Measurements from ENCODE around the gene FSTL3. TPM values are rescaled to one million over a fixed set of nuclear protein-coding genes. Genes with fewer than 3 reads are reported as not detected.
"Not testable (repeated sequence)": the region's sequence is repeated elsewhere in the genome, so short reads cannot be mapped to it uniquely, and the experiment has no call there.

The FSTL3 gene
- total and polyA plus RNA-seq, 4 donors: 40.6 to 134 (median 98.1) TPM

DNA sequence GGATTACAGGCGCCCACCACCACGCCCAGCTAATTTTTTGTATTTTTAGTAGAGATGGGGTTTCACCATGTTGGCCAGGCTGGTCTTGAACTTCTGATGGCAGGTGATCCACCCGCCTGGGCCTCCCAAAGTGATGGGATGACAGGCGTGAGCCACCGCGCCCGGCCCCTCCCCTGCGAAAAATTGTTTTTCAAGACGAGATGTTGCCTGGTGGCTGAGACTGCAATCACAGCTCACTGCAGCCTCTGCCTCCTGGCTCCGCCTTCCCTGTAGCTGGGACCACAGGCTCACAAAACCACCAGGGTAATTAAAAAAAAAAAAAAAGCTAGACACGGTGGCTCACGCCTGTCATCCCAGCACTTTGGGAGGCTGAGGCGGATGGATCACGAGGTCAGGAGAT is 23.7 kb downstream of the FSTL3 start:
- H3K36me3 ChIP-seq (ENCODE audit: control insufficient read depth in 1 of 2, insufficient read depth in 2 of 2, low read length in 1 of 2); H3K4me3 ChIP-seq (ENCODE audit: low read length in 2 of 2); H3K27me3 ChIP-seq (ENCODE audit: control insufficient read depth in 1 of 2, insufficient read depth in 2 of 2, low read length in 1 of 2); H3K9me3 ChIP-seq (ENCODE audit: control insufficient read depth, low read length); H3K4me1 ChIP-seq (ENCODE audit: control insufficient read depth in 1 of 2, insufficient read depth in 2 of 2, low read length in 2 of 2); H3K27ac ChIP-seq (ENCODE audit: low read depth in 1 of 2, low read length in 2 of 2); ATAC-seq (ENCODE audit: low FRiP score); DNase-seq; intact Hi-C loops (cut with DNase I): not testable (repeated sequence)
- WGBS, 2 donors: 72 to 78% methylated on average over 13 to 14 of the region's 14 CpGs

DNA sequence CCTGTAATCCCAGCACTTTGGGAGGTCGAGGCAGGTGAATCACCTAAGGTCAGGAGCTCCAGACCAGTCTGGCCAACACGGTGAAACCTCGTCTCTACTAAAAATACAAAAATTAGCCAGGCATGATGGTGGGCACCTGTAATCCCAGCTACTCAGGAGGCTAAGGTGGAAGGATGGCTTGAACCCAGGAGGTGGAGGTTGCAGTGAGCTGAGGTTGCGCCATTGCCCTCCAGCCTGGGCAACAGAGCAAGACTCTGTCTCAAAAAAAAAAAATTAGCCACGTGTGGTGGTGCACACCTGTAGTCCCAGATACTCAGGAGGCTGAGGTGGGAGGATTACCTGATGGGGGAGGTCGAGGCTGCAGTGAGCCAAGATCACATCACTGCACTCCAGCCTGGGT is 26.7 kb downstream of the FSTL3 start:
- 82 to 84% methylated on average over 6 of the region's 6 CpGs for WGBS, 2 donors
- H3K36me3 ChIP-seq (ENCODE audit: control insufficient read depth in 1 of 2, insufficient read depth in 2 of 2, low read length in 1 of 2); H3K27ac ChIP-seq (ENCODE audit: low read depth in 1 of 2, low read length in 2 of 2); H3K4me3 ChIP-seq (ENCODE audit: low read length in 2 of 2); intact Hi-C loops (cut with DNase I); H3K27me3 ChIP-seq (ENCODE audit: control insufficient read depth in 1 of 2, insufficient read depth in 2 of 2, low read length in 1 of 2); H3K9me3 ChIP-seq (ENCODE audit: control insufficient read depth, low read length); H3K4me1 ChIP-seq (ENCODE audit: control insufficient read depth in 1 of 2, insufficient read depth in 2 of 2, low read length in 2 of 2); ATAC-seq (ENCODE audit: low FRiP score); DNase-seq: not testable (repeated sequence)

DNA sequence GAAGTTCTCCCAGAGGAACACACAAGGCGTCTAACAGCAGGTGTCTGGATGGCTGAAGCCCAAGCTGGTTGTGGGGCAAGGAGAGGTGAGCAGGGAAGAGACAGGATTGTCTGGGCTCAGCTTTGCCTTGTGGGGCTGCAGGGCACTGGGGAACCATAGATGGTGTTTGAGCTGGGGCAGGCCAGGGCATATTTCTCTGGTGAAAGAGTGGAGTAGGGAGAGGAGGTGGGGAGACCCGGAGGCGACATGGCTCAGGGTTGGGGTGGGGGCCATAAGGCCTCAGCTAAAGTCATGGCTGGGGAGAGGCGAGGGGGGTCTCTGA is 27.1 kb downstream of the FSTL3 start:
- intact Hi-C loops (cut with DNase I): no loop called here
- H3K27me3 ChIP-seq (ENCODE audit: control insufficient read depth in 1 of 2, insufficient read depth in 2 of 2, low read length in 1 of 2): peaks cover 0 to 2% of the 10 kb centered on the region in 2 donors
- DNase-seq (no peak), ATAC-seq (ENCODE audit: low FRiP score) (no peak)
- WGBS, 2 donors: 48 to 50% methylated on average over 4 of the region's 4 CpGs
- H3K36me3 ChIP-seq (ENCODE audit: control insufficient read depth in 1 of 2, insufficient read depth in 2 of 2, low read length in 1 of 2): no peaks in the 10 kb centered on the region
- H3K9me3 ChIP-seq (ENCODE audit: control insufficient read depth, low read length): peaks cover 2% of the 10 kb centered on the region
- H3K4me3 ChIP-seq (ENCODE audit: low read length in 2 of 2): no peak overlapping the region
- no peak overlapping the region for H3K27ac ChIP-seq (ENCODE audit: low read depth in 1 of 2, low read length in 2 of 2)
- H3K4me1 ChIP-seq (ENCODE audit: control insufficient read depth in 1 of 2, insufficient read depth in 2 of 2, low read length in 2 of 2): no peaks in the 10 kb centered on the region

DNA sequence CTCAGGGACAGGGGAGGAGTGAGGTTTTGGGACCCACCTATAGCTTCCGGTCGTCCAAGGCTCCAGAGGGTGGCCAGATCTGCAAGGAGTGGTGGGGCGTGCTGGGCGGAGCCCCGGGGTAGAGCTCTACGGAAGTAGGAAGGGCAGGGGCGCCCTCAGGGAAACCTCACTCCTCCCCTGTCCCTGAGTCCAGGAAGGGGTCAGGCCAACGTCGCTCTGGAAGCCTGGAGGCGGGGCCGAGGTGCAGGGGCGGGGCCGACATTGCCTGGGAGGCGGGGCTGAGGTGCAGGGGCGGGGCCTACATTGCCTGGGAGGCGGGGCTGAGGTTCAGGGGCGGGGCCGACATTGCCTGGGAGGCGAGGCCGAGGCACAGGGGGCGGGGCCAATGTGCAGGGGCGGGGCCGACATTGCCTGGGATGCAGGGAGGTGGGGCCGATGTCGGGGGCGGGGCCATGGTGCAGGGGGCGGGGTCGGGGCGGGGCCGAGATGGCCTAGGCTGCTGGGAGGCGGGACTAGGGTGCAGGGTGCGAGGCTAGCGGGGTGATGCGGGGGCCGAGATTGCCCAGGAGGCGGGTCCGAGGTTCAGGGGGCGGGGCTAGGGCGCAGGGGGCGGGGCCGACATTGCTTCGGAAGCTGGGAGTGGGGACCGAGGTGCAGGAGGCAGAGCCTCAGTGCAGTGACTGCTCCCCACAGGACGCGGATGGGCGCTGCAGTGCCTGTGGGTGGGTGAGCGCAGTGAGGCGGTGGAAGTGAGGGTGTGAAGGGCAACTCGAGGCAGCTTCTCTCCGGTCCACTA is 27.7 kb downstream of the FSTL3 start:
- H3K27ac ChIP-seq (ENCODE audit: low read depth in 1 of 2, low read length in 2 of 2): no peak overlapping the region
- no peaks in the 10 kb centered on the region for H3K4me1 ChIP-seq (ENCODE audit: control insufficient read depth in 1 of 2, insufficient read depth in 2 of 2, low read length in 2 of 2)
- DNase-seq (peak; percentile 85 to 94), ATAC-seq (ENCODE audit: low FRiP score) (peak; percentile 90)
- WGBS, 2 donors: 6 to 9% methylated on average over 38 to 50 of the region's 50 CpGs
- intact Hi-C loops (cut with DNase I): no loop called here
- H3K27me3 ChIP-seq (ENCODE audit: control insufficient read depth in 1 of 2, insufficient read depth in 2 of 2, low read length in 1 of 2): peaks cover 0 to 2% of the 10 kb centered on the region in 2 donors
- no peaks in the 10 kb centered on the region for H3K36me3 ChIP-seq (ENCODE audit: control insufficient read depth in 1 of 2, insufficient read depth in 2 of 2, low read length in 1 of 2)
- H3K4me3 ChIP-seq (ENCODE audit: low read length in 2 of 2): no peak overlapping the region
- peaks cover 2% of the 10 kb centered on the region for H3K9me3 ChIP-seq (ENCODE audit: control insufficient read depth, low read length)

DNA sequence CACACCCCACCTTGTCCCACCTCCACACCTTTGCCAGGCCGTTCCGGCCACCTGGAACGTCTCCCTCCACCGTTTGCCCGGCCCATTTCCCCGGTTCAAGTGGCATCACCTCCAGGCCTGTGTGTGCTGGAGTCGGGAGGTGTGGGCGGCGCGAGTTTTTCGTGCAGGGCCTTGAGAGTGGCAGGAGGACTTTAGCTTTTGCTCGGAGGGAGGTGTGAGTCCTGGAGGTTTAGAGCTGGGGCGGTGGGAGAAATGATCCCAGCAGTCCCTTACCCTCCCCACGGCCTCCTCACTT is 28.2 kb downstream of the FSTL3 start:
- H3K36me3 ChIP-seq (ENCODE audit: control insufficient read depth in 1 of 2, insufficient read depth in 2 of 2, low read length in 1 of 2): no peaks in the 10 kb centered on the region
- intact Hi-C loops (cut with DNase I): no loop called here
- H3K27me3 ChIP-seq (ENCODE audit: control insufficient read depth in 1 of 2, insufficient read depth in 2 of 2, low read length in 1 of 2): peaks cover 0 to 2% of the 10 kb centered on the region in 2 donors
- peaks cover 2% of the 10 kb centered on the region for H3K9me3 ChIP-seq (ENCODE audit: control insufficient read depth, low read length)
- DNase-seq (no peak), ATAC-seq (ENCODE audit: low FRiP score) (no peak)
- H3K27ac ChIP-seq (ENCODE audit: low read depth in 1 of 2, low read length in 2 of 2): no peak overlapping the region
- no peak overlapping the region for H3K4me3 ChIP-seq (ENCODE audit: low read length in 2 of 2)
- no peaks in the 10 kb centered on the region for H3K4me1 ChIP-seq (ENCODE audit: control insufficient read depth in 1 of 2, insufficient read depth in 2 of 2, low read length in 2 of 2)
- 41 to 43% methylated on average over 14 of the region's 14 CpGs for whole genome bisulfite sequencing, 2 donors

DNA sequence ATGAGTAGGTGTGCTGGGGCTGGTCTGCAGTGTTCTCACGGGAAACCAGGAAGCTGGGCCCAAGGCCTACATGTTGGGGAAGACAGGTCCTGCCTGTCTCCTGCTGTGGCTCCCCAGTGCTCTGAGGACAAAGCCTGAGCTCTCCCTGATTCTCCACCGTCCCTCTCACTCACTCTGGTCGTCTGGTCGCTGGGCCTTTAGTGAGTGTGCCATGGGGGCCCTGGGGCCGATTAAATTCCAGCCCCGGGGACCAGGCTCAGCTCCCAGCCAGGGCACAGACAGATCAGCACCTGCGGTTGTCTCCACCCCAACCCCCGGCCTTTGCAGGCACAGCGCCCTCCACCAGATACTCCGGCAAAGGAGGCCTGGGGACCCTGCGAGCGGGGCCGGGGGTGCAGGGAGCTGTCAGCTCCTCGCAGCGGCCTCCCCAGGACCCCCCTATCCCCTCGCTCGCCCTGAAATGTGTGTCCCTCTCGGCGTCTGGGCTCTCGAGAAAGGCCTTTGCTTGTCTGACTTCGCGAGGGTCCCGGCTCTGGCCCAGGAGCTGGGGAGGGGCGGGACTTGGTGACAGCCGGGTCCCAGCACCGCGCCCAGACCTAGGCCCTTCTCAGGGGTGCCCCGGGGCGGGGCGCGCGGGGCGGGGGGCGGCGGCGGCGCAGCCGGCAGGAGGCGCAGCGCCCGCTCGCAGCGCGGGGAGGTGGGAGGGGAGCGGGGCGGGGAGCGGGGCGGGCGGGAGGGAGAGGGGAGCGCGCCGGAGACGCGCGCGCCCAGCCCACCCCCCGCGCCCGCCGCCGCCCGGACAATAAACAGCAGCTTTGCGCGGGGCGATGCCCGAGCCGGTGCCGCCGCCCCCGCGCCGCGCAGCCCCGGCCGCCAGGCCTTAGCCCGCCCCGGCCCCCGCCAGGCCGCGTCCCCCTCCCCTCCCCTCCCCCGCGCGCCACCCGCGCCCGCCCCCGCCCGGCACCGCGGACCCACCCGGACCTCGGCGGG is 32.3 kb downstream of the FSTL3 start, which contains the start of gene PALM:
Gene PALM (plus strand): TSS at position 782 of the 990 bp plus-strand sequence. CDS start 212 bp downstream, outside the sequence.
- Histone ChIP-seq H3K4me1 (ENCODE audit: control insufficient read depth in 1 of 2, insufficient read depth in 2 of 2, low read length in 2 of 2) (no peaks in the 10 kb centered on the region), H3K36me3 (ENCODE audit: control insufficient read depth in 1 of 2, insufficient read depth in 2 of 2, low read length in 1 of 2) (no peaks in the 10 kb centered on the region), H3K4me3 (ENCODE audit: low read length in 2 of 2) (peak within 1 kb of the TSS; percentile 8 to 14), H3K27ac (ENCODE audit: low read depth in 1 of 2, low read length in 2 of 2) (no peak within 1 kb of the TSS), H3K9me3 (ENCODE audit: control insufficient read depth, low read length) (peaks cover 2% of the 10 kb centered on the region), H3K27me3 (ENCODE audit: control insufficient read depth in 1 of 2, insufficient read depth in 2 of 2, low read length in 1 of 2) (peaks cover 0 to 2% of the 10 kb centered on the region in 2 donors)
- intact Hi-C loops (cut with DNase I): no loop called here
- WGBS, 2 donors: 4 to 19% methylated on average over 19 to 93 of the region's 93 CpGs
- ATAC-seq (ENCODE audit: low FRiP score) (no peak), DNase-seq (no peak)

DNA sequence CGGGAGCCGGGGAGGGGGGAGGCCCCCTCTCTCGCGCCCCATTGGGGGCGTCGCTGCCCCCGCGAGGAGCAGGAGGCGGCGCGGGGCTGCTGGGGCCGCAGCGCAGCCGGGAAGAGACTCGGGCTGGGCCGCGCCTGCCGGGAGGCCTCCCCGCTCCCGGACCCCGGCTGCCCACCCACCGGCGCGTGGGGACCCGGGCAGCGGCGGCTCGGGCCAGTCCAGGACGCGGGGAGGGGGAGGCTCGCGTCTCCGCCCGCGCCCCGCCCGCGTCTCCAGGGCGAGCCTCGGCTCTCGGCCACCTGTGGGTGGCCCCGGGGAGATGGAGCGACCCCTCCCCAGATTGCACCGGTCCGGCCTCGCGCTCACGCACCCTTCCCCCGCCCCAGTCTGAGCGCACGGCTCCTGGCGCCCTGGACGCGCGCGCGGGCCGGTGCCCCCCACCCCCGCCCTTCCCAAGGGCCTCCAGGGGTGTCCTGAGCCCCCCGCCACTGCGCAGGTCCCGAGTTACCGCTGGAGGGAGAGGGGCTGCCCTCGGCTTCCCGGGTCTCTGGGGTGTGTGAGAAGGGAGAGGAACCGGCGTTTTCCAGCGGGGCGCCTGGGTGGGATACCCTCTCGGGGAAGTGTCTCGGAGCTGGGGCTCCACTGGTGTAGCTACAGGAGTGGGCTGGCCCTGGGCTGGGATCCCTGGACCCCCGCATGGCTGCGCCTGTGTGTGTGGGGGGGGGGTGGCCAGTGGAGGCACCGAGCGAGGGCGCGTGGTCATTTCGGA is 33.2 kb downstream of the FSTL3 start:
- H3K4me1 ChIP-seq (ENCODE audit: control insufficient read depth in 1 of 2, insufficient read depth in 2 of 2, low read length in 2 of 2): no peaks in the 10 kb centered on the region
- H3K27me3 ChIP-seq (ENCODE audit: control insufficient read depth in 1 of 2, insufficient read depth in 2 of 2, low read length in 1 of 2): no peaks in the 10 kb centered on the region
- H3K4me3 ChIP-seq (ENCODE audit: low read length in 2 of 2): peak overlapping the region in 1 of 2 donors; percentile 8
- 1 to 3% methylated on average over 40 to 78 of the region's 78 CpGs for WGBS, 2 donors
- intact Hi-C loops (cut with DNase I): no loop called here
- H3K36me3 ChIP-seq (ENCODE audit: control insufficient read depth in 1 of 2, insufficient read depth in 2 of 2, low read length in 1 of 2): no peaks in the 10 kb centered on the region
- H3K9me3 ChIP-seq (ENCODE audit: control insufficient read depth, low read length): peaks cover 2% of the 10 kb centered on the region
- ATAC-seq (ENCODE audit: low FRiP score) (peak; percentile 41), DNase-seq (no peak)
- H3K27ac ChIP-seq (ENCODE audit: low read depth in 1 of 2, low read length in 2 of 2): no peak overlapping the region

DNA sequence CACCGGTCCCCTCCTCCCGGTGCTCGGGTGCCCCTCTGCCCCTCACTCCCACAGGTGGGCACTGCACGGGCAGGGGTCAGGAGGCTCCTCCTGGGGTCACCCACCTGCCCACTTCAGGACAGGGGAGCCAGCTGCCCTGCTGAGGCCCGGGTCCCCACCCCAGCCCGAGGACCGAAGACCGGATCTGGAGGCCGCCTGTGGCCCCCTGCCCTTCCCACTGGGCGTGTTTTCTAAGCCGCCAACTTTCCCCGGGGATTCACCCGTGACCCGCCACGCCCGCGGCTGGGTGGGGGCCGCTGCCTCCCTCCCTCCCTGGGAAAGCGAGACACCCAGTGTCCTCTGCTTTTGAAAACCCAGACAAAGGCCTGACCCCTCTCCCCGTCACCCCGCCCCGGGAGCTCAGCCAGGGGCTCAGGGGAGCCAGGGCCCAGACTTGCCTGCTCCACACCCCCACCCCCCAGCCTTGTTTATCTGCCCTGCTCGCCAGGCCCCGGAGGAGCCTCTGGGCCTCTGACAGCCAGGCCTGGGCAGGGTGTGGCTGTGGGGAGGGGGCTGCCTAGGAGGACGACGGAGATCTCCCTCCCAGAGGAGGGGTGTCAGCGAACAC is 33.9 kb downstream of the FSTL3 start:
- WGBS, 2 donors: 12 to 18% methylated on average over 22 to 27 of the region's 27 CpGs
- Histone ChIP-seq H3K4me3 (ENCODE audit: low read length in 2 of 2) (no peak overlapping the region), H3K36me3 (ENCODE audit: control insufficient read depth in 1 of 2, insufficient read depth in 2 of 2, low read length in 1 of 2) (no peaks in the 10 kb centered on the region), H3K27ac (ENCODE audit: low read depth in 1 of 2, low read length in 2 of 2) (no peak overlapping the region), H3K27me3 (ENCODE audit: control insufficient read depth in 1 of 2, insufficient read depth in 2 of 2, low read length in 1 of 2) (no peaks in the 10 kb centered on the region), H3K4me1 (ENCODE audit: control insufficient read depth in 1 of 2, insufficient read depth in 2 of 2, low read length in 2 of 2) (no peaks in the 10 kb centered on the region), H3K9me3 (ENCODE audit: control insufficient read depth, low read length) (peaks cover 2% of the 10 kb centered on the region)
- intact Hi-C loops (cut with DNase I): no loop called here
- ATAC-seq (ENCODE audit: low FRiP score): peak; percentile 58
- peak in 1 of 2 donors; percentile 66 for DNase-seq

Measured in aorta (tissue), 5 donors.